ENCODE results near the gene RCN1.
"Not testable (repeated sequence)": the region's sequence is repeated elsewhere in the genome, so short reads cannot be mapped to it uniquely, and the experiment has no call there.

Gene RCN1

DNA sequence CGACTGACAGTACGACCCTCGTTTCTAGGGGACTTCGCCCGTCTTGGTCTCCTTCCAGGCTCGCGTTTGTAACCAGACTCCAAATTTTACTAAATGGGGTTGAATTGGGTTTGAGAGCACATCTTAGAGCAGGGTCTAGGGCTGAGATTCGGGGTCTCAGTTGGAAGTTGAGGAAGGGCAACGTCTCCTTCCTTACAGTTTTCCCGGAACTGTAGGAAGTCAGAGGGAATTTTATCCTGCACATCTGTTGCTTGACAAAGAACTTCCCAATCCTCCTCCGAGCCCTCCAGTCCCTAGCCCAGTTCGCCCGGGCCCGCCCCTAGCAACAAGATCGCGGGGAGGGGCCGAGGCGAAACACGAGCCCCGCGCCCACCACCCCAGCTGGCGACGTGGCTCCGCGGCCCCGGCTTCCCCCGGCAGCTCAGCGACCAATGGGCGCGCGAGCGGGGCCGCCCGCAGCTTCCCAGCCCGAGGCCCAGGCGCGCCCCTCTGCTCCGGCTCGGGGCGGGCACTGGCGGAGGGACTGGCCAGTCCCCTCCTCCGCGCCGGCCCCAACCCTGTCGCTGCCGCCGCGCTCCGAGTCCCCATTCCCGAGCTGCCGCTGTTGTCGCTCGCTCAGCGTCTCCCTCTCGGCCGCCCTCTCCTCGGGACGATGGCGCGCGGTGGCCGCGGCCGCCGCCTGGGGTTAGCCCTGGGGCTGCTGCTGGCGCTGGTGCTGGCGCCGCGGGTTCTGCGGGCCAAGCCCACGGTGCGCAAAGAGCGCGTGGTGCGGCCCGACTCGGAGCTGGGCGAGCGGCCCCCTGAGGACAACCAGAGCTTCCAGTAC, at the start of gene RCN1:
TSS of gene RCN1 (plus strand) at position 530 of the 826 bp plus-strand sequence. CDS start at position 653, 123 bp downstream.
- peak; percentile 65 to 78 for DNase-seq

DNA sequence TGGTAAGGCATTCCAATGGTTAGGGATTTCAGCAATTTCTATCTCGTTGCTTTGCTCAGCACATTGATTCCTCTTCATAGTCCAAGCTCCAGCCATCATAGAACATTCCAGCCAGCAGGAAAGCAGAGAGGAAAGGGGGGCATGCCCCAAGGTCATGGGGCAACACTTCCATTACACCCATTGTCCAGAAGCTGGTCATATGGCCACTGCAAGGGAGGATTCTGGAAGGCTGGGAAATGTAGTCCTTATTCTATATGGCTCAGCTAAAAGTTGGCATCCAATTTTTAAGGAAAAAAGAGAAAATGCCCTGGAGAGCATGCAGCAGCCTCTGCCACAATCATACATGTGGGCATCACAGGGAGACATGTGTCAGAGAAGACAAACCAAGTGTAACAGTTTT, 47.1 kb upstream of the RCN1 start:
- no peak for DNase-seq

DNA sequence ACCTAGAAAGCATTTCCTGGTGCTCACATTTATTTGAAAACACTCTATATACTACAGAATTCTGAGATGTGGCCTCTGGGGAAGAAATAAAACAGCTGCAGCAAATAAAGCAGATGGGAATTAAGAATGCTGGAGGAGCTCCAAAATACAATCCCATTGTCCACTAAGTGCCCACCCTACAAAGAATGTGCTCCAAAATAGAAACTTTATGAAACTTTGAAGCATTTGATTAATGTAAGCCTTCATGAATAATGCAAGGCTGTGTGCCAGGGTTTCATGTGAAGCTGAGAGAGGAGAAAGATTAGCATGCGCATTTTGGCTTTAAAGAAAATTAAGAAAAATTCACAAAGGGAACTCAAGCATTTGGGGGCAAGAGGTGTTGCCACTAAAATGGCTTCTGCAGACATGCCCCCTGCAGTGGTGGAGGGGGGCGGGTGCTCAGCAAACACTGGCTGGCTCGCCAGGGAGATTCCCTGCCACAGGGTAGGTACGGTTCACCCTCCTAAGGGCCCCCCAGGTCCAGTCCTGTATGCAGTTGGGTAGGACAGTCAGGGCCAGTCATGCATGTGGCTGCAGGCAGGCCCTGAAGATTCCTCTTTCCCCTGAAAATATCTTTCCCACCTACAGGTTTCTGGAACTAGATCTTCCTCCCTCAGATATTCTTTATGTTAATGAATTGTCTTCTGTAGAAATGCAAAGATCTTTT, 46.6 kb upstream of the RCN1 start:
- peak in 1 of 2 experiments; percentile 32 for DNase-seq

DNA sequence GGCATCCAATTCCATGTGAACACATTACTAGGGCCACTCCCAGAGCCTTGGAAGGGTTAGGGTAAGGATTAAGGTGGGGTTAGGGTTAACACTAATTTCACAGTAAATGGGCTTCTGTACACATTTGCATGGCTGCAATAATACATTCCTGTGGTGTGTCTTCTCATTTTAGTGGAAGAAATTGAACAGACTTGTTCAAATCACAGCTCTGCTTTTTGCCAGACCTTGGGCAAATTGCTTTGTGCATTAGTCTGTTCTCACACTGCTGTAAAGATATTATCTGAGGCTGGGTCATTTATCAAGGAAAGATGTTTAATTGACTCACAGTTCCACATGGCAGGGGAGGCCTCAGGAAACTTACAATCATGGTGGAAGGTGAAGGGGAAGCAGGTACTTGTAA, 45.4 kb upstream of the RCN1 start:
- no peak for DNase-seq

DNA sequence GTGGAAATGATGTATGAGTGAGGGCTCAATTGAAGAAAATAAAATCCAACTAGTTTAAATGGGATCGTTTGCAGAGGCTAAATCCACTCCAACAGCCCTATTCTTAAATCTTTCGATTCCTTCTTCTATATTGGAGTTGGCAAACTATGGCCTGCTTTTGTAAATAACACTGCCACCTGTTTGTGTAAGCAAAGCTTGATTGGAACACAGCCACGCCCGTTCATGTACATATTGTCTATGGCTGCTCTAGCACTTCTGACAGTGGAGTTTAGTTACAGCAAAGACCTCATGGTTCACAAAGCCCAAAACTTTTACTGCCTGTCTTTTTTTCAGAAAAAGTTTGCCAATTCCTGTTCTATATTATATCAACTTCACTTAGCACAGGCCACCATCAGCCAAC, 40.6 kb upstream of the RCN1 start:
- DNase-seq, result no peak

DNA sequence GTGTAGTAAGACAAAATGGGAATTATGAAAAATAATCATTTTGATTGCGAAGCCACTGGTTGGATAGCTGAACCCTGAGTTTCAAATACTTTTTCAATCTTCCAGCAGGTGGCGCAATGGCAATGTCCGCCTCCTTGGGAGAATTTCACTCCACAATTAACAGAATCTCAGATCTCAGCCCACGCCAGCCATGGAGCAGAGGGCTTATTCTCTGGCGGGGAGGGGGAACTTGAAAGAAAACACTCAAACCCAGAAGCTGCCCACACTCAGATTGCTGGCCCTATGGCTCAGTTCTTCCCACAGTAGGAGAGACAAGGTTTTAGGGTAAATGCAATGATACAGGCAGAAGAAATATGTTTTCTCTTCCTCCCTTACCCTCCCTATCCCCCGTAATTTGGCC, 38.7 kb upstream of the RCN1 start:
- peak; percentile 42 to 65 for DNase-seq

DNA sequence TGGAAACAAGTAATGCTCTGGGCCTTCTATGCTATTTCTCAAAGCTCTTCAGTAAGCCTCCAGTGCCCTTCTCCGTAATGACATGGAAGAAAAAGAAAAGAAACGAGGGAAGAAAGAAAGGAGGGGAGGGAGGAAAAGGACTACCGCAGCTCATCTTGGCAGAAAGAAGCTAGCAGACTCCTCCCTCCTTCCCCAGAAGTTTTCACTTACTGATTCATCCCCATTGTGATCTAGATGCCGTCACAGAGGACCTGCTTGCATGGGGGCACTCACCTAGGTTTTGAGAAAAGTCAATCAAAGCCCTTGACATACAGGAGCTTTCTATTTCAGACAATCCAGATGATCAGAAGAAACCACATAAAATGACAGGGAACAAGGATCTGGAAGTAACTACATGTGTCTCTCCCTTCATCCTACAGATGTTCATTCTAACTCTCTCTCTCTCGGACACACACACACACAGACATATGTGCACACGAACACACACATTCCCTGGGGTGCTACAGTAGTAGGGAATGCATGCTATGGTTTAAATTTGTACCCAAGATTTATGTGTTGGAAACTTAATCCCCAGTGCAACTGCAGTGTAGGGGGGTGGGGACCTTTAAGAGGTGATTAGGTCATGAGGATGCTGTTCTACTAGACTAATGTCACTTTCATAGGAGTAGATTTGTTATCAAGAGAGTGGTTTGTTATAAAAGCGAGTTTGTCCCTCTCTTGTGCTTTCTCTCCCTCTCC, 37.6 kb upstream of the RCN1 start:
- DNase-seq, result peak in 1 of 2 experiments; percentile 19

DNA sequence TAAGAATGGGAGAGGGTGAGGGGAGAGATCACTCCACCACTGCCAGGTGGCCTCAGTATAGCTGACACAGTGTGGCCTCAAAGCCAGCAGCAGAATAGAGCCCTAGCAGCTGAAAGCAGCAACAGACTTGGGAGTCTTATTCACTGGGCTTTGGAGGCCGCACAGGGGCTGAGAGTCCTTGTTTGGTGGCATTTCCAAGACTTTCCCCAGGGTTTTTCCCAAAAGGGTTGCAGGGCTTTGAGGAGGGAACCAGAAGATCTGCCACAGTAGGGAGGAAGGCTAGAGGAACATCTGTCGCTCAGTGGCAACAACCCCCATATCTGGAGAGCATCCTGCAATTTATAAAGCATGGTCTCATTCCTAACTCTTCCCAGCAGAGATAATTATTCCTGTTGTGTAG, 35.0 kb upstream of the RCN1 start:
- no peak for DNase-seq

DNA sequence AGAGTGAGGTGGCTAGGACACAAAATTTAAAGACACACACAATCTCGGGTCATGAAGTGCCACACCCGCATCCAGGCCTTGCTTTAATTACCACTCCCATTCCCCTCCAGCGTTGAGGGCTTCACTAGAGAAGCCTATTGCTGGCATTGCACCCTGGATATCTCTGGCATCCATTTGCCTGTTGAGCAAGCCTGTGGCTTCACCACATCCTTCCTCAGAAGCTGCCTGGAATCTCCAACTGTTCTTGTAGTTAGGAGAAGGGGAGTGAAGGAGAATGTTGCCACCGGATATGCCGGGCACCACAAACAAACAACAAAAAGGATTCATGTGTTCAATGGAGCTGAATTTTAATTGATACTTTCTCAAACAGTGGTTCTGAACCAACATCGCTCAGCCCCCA, 34.4 kb upstream of the RCN1 start:
- DNase-seq, result no peak

DNA sequence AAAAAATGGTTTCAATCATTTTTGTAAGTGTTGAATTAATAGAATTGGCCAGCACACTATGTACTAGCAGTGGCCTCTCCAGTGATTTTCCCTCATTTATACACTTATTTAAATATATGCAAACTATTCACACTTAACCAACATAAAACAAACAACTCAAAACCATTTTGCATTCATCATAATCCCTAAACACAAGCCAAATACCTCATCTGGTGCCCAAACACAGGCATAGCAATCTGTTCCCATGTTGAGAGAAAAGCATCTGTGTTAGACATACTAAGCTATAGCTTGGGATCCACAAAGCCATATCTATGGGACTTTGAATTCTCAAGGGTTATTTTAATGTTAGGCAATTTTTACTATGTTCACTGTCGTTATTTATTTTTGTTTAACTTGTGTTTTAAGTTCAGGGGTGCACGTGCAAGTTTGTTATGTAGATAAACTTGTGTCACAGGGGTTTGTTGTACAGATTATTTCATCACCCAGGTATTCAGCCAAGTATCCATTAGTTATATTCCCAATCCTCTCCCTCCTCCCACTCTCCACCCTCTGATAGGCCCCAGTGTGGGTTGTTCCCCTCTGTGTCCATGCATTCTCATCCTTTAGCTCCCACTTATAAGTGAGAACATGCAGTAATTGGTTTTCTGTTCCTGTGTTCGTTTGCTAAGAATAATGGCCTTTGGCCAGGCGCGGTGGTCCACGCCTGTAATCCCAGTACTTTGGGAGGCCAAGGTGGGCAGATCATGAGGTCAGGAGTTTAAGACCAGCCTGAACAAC, 31.0 kb upstream of the RCN1 start:
- no peak for DNase-seq

DNA sequence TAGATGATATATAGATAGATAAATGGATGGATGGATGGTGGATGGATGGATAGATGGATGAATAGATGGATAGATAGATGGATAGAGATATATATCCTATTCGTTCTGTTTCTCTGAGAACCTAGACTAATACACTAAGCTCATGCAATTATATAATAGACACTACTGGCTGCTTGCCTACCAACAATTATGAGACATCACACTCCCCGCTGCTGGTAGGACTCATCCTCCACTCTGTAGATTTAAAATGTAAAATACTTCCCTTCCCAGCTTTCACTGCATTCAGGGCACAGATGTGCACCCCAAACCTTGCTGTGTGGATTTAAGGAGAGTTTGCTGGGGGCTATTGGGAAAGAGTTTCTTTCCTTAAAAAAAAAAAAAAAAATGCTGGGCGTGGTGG, 28.3 kb upstream of the RCN1 start:
- no peak for DNase-seq

DNA sequence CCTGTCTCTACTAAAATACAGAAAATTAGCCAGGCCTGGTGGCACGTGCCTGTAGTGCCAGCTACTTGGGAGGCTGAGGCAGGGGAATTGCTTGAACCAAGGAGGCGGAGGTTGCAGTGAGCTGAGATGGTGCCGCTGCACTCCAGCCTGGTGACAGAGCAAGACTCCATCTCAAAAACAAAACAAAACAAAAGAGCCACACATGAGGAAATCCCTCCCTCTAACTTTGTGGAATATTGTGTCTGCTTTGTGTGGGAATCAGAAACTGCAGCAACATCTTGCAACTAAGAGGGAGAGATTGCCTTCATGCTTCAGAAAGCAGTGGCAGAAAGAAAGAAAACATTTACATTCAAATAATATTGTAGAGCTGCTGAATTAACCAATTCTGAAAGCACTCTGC, 27.8 kb upstream of the RCN1 start:
- not testable (repeated sequence) for DNase-seq

DNA sequence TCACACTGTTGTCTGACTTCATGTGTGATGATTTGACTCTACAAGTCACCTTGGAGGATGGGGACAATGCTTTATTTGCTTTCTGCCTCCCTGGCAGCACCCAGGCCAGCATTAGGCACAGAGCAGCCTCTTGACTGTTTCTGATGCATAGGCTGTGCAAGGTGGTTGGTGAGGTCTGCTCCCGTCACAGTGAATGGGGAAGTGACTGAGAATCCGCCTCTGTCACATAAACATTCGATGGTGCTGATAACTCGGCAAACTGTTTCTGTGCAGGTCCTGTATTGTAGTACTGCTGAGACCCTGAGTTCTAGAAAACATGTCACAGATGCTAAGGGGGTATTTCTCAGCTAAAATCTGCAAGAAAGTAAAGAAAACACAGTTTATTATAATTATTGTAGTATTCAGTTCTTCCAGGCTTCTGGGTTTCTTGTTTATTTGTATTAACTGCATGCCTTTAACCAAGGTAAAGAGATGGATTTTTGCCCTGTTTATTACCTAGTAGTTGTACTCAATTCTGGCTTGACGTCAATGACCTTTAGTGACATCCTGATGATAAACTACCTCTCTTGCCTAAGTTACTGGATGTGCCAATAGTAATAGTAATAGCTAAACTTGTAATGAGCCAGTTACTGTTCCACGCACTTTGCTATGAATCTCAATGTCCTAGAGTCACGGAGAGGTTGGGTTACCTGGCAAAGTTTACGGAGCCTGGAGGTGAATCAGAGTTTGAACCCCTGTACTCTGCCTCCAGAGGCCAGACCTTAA, 24.8 kb upstream of the RCN1 start:
- no peak for DNase-seq

DNA sequence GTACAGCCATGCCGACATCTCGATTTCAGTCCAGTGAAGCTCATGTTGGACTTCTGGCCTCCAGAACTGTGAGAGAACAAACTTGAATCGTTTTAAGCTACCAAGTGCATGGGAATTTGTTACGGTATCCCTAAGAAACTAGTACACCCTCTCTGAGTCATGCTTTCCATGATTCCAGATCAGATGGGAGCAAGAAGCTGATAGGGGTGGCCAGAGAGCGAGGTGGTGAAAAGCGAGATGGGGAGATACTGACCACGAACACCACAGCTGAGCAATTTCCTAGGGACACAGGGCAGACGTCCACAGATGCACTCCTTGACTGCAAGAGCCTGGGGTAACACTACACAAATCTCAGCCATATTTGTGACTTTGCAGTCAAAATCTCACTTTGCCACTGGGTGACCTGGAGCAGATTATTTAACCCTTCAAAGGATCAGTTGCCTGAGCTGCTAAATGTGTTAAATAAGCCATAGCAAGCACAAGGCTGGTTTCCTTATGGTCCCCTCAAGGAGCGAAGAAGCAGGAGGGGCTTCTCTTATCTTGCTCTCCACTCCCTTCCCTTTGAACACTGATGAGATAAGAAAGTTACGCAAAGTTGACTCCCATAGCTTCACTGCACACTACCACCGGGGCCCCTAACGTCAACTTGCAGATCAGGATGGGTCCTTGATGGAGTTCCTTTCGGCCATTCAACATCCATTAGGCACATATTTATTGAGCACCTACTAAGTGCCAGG, 22.6 kb upstream of the RCN1 start:
- no peak for DNase-seq

DNA sequence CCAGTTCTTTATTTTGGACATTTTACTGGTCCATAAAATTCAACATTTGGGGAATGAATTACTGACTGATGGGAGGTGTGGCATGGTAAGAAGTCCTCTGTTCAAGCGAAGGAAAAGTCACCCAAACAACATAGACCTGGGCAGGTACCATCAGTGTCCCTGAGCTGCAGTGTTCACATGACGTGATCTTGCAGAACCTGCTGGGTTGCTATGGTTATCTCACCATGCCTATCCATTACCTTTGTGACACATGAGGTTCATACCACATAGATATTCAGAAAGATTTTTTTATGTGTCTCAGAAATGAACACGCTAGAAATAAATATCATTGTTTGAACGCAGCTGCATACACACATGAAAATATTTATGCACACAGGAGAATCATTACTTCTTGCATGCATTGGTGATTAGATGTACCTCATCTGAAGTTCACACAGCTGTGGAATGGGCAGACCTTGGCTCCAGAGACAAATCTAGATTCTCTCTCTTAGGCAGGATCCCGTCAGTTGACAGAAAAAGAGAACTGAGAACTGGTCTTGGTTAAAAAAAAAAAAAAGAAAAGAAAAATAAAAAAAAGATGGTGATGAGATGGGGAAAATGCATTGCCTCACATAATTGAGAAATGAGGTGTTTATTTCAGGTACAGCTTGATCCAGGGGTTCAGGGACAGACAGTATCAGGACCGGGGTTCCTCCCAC, 21.4 kb upstream of the RCN1 start:
- no peak for DNase-seq

DNA sequence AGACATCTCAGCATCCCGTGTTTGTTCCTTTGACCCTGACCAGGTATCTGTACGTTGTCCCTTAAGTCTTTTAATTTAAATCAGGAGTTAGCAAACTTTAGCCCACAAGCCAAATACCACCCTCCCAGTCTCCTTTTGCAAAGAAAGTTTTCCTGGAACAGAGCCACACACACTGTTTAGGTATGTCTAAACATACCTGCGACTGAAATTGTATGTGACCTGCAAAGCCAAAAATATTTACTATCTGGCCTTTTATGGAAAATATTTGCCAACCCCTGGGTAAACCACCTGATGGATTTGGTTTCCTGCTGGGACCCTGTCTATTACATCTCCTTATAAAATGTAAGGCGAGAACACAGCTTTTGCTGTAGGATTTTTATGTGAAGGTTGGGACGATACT, 20.2 kb upstream of the RCN1 start:
- DNase-seq, result no peak

DNA sequence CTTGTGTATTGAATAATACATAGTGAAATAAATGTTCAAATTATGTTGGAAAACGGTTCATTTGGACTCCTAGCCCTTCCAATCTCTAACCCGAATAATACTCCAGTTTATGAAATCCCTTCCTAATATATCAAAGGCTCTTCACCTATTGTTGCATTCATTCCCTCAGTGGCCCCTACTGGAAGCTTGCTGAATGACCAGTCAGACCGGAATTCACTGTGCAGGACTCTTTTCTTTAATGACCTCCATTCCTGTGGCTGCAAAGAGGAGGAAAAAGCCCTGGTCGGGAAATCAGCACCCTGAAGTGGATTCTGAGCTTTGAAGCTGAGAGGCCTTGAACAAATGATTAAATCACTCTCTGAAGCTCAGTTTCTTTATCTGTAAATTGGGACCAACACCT, 19.1 kb upstream of the RCN1 start:
- peak in 1 of 2 experiments; percentile 30 for DNase-seq

DNA sequence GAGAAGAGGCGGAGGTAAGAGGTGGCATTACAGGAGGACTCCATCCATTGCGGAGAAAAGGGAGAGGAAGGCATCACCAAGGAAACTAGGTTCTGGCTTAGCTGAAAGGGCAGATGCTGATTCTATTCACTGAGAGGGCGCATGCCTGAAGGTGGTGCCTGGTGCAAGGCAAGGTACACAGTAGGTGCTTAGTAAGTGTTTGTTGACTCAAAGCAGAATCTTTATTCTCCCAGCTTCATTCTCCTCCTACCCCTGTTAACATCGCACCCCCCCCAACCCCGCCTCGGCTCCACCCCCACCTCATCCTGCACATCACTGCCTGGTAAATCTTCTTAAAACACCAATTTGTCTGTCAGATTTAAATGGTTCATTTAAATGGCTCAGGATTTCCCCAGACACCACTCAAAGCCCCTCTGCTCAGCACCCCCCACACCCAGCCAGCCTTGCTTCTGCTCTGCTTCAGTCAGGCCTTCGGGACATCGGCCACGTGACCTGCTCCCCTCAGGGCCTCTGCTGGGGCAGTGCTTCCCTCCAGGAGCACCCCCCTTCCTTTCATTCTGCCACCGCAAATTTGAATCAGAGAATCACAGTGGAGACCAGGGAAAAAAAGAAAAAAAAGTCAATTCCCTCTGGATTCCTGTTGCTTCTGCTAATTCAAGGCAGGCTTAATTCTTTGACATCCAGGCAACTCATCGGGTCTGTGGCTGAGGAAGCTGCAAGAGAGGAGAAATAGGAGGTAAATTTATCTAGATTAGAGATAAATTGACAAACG, 17.8 kb upstream of the RCN1 start:
- peak in 1 of 2 experiments; percentile 48 for DNase-seq

DNA sequence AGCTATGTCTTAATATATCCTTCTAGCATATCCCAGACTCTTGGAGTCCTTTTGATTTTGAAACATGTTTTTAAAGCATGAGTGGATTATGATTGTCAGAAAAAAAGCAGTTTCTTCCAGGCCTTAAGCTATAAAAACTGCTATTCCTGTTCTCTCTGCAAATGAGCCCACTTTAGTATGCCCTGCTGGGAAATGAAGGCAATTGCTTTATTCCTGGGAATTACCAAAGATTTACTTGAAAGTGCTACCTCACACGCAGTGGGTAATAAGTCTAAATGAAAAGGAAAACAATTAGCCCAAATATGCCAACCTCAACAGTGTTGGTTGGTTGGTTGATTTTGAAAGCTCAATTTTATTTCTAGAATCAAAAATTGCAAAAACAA, 17.2 kb upstream of the RCN1 start:
- no peak for DNase-seq

DNA sequence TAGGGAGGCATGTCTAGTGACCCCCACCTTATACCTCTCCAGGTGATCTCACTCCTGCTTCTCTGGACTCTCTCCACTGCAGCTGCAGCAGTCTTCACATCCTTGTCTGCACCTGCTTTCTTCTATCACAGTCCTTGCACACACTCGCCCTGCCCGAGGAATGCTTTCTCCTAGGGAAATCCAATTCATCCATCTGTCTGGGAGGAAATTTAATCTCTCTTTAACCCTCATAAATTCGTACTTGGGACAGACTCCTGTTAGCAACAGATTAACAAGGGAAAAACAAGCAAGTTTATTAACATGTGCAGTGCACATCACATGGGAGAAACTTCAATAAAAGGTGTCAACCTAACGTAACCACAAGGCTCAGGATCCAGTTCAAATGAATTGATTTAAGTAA, 11.3 kb upstream of the RCN1 start:
- DNase-seq, result peak; percentile 85 to 95
